Glutamatergic neuron (in vitro differentiated cells): Measurements from ENCODE around the gene MAP9. TPM values are rescaled to one million over a fixed set of nuclear protein-coding genes. Genes with fewer than 3 reads are reported as not detected.

Experiments used
- DNase-seq: peaks from one replicate; pipeline ENCODE4 v3.0.0; 2022
- H3K27ac Mint-ChIP-seq: one replicate; pipeline ENCODE4 v1.8.0; 2020; ENCODE audit warnings: mild to moderate bottlenecking, mixed read lengths, inconsistent platforms; ENCODE audit not compliant: unreplicated experiment
- H3K27me3 Mint-ChIP-seq: one replicate; pipeline ENCODE4 v1.8.0; 2020; ENCODE audit warnings: mild to moderate bottlenecking, moderate library complexity, mixed read lengths, inconsistent platforms; ENCODE audit not compliant: unreplicated experiment
- H3K36me3 Mint-ChIP-seq: one replicate; pipeline ENCODE4 v1.8.0; 2020; ENCODE audit warnings: mild to moderate bottlenecking, mixed read lengths, inconsistent platforms; ENCODE audit not compliant: unreplicated experiment
- H3K4me1 Mint-ChIP-seq: one replicate; pipeline ENCODE4 v1.8.0; 2020; ENCODE audit warnings: mild to moderate bottlenecking, low read depth, mixed read lengths, inconsistent platforms; ENCODE audit not compliant: unreplicated experiment
- H3K4me3 Mint-ChIP-seq: one replicate; pipeline ENCODE4 v1.8.0; 2020; ENCODE audit warnings: mild to moderate bottlenecking, mixed read lengths, inconsistent platforms; ENCODE audit not compliant: unreplicated experiment
- H3K9me3 Mint-ChIP-seq: one replicate; pipeline ENCODE4 v1.8.0; 2020; ENCODE audit warnings: mild to moderate bottlenecking, moderate library complexity, mixed read lengths, inconsistent platforms; ENCODE audit not compliant: unreplicated experiment
- CTCF ChIP-seq: fragments of 200-600 bp; sonication (generic); IDR thresholded peaks from one replicate; pipeline ENCODE4 v1.5.0; 2021; ENCODE audit not compliant: partially characterized antibody, unreplicated experiment
- total RNA-seq: library from RNA; stranded (reverse); fragmentation: NEBNext Ultra II Directional; extraction: Animal tissue kit (Norgen Biotek cat#: 25700); gene quantifications from one replicate; pipeline ENCODE4 v1.2.1, GENCODE V29; 2021; ENCODE audit not compliant: unreplicated experiment

MAP9 gene
- total RNA-seq, 1 donor from 2014 or later, result 8.1 TPM

- no peak for TF ChIP-seq CTCF
Measured at GRCh38 chr4:155413451-155413850, 36.7 kb upstream of the MAP9 start.

GRCh38 chr4:155411546-155411945 is 34.8 kb upstream of the MAP9 start:
- H3K36me3 Mint-ChIP-seq, result no peaks in the 10 kb centered on the region
- no peak for DNase-seq
- no peaks in the 10 kb centered on the region for H3K4me1 Mint-ChIP-seq
- TF ChIP-seq CTCF, result no peak
- peaks cover 2% of the 10 kb centered on the region for H3K9me3 Mint-ChIP-seq
- no peak overlapping the region for H3K27ac Mint-ChIP-seq
- no peaks in the 10 kb centered on the region for H3K27me3 Mint-ChIP-seq
- no peak overlapping the region for H3K4me3 Mint-ChIP-seq

More at GRCh38 chr4:155413451-155413850, 36.7 kb upstream of the MAP9 start:
- Mint-ChIP-seq H3K27ac (no peak overlapping the region), H3K9me3 (peaks cover 2% of the 10 kb centered on the region), H3K4me3 (no peak overlapping the region), H3K4me1 (no peaks in the 10 kb centered on the region), H3K27me3 (no peaks in the 10 kb centered on the region), H3K36me3 (no peaks in the 10 kb centered on the region)
- DNase-seq, result no peak

GRCh38 chr4:155408796-155409195 is 32.0 kb upstream of the MAP9 start:
- H3K27ac Mint-ChIP-seq, result no peak overlapping the region
- H3K4me3 Mint-ChIP-seq, result no peak overlapping the region
- TF ChIP-seq CTCF, result no peak
- no peaks in the 10 kb centered on the region for H3K4me1 Mint-ChIP-seq
- H3K36me3 Mint-ChIP-seq, result no peaks in the 10 kb centered on the region
- peaks cover 2% of the 10 kb centered on the region for H3K9me3 Mint-ChIP-seq
- DNase-seq, result no peak
- no peaks in the 10 kb centered on the region for H3K27me3 Mint-ChIP-seq

- no peak for TF ChIP-seq CTCF
- Mint-ChIP-seq H3K9me3 (no peaks in the 10 kb centered on the region), H3K4me1 (no peaks in the 10 kb centered on the region), H3K36me3 (no peaks in the 10 kb centered on the region), H3K27ac (no peak overlapping the region), H3K4me3 (no peak overlapping the region), H3K27me3 (no peaks in the 10 kb centered on the region)
- DNase-seq, result no peak
Measured at GRCh38 chr4:155407480-155407879, 30.7 kb upstream of the MAP9 start.

GRCh38 chr4:155405059-155405458 is 28.3 kb upstream of the MAP9 start:
- H3K9me3 Mint-ChIP-seq, result no peaks in the 10 kb centered on the region
- H3K36me3 Mint-ChIP-seq, result no peaks in the 10 kb centered on the region
- no peaks in the 10 kb centered on the region for H3K27me3 Mint-ChIP-seq
- no peaks in the 10 kb centered on the region for H3K4me1 Mint-ChIP-seq
- no peak for DNase-seq
- no peak overlapping the region for H3K27ac Mint-ChIP-seq
- no peak overlapping the region for H3K4me3 Mint-ChIP-seq
- no peak for TF ChIP-seq CTCF
